ENCODE measurements around the gene PLA2G1B. TPM values are rescaled to one million over a fixed set of nuclear protein-coding genes. Genes with fewer than 3 reads are reported as not detected.

PLA2G1B gene
- total RNA-seq, 4 donors from 2014 or later = not detected

GRCh38 chr12:120353556-120354317, 26.2 kb upstream of the PLA2G1B start:
- TF ChIP-seq POLR2A (IDR thresholded peaks at IDR 0.05) (no peak), CTCF (IDR thresholded peaks at IDR 0.05) (no peak)
- WGBS, 2 donors = 91% methylated on average over 4 of the region's 4 CpGs
- DNase-seq (ENCODE audit: low spot score in 2 of 2) = no peak
- intact Hi-C loops (cut with DNase I; ENCODE audit: low total_unique reads) = no loop called here
- no peak overlapping the region for H3K4me3 ChIP-seq (ENCODE audit: low read depth, poor library complexity, severe bottlenecking)

- 90 to 93% methylated on average over 5 to 6 of the region's 6 CpGs for WGBS, 2 donors
- intact Hi-C loops (cut with DNase I; ENCODE audit: low total_unique reads) = no loop called here
Observed at GRCh38 chr12:120353136-120353535, 25.6 kb upstream of the PLA2G1B start.

GRCh38 chr12:120352117-120352516, 24.5 kb upstream of the PLA2G1B start:
- TF ChIP-seq CTCF (IDR thresholded peaks at IDR 0.05) (no peak), POLR2A (IDR thresholded peaks at IDR 0.05) (no peak)
- 70 to 80% methylated on average over 4 to 5 of the region's 5 CpGs for WGBS, 2 donors
- intact Hi-C loops (cut with DNase I; ENCODE audit: low total_unique reads) = no loop called here

More at GRCh38 chr12:120353136-120353535, 25.6 kb upstream of the PLA2G1B start:
- no peak for DNase-seq (ENCODE audit: low spot score in 2 of 2)
- no peak overlapping the region for H3K4me3 ChIP-seq (ENCODE audit: low read depth, poor library complexity, severe bottlenecking)
- TF ChIP-seq CTCF (IDR thresholded peaks at IDR 0.05) (no peak), POLR2A (IDR thresholded peaks at IDR 0.05) (no peak)

DNA sequence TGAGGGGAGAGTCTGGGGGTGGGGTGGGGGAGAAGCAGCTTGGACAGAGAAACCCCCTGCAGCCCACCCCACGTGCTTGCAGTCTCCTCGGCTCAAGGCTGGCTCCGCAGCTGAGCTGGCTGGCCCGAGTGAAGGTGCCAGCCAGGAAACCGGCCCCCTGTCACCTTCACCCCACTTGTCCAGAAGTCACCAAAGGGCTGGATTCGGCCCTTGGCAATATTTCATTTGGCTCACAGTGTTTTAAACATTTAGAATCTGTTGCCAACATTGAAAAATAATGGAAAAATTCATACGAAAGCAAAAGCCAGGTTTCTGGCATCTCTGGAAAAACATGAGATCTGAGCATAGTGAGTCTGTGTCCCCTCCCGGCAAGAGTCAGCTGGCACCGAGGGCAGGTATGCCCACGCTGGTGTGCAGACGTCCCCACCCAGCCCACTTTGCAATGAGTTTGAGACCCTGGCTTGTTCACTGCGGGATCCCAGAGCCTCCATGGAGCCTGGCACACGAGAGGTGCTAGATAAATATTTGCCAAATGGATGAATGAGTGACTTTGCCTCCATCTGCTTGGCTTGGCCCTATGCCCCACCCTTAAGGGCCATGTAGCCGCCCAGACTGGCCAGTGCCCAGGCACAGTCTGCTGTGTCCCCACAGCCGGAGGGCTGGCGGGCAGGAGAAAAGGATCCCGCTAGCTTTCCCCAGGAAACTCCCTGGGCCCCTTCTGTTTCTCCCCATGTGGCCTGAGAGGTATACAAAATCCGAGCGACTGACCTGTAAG, 23.2 kb upstream of the PLA2G1B start:
- DNase-seq (ENCODE audit: low spot score in 2 of 2) = no peak
- intact Hi-C loops (cut with DNase I; ENCODE audit: low total_unique reads) = no loop called here
- 76 to 78% methylated on average over 19 of the region's 19 CpGs for WGBS, 2 donors
- TF ChIP-seq POLR2A (IDR thresholded peaks at IDR 0.05) (no peak), CTCF (IDR thresholded peaks at IDR 0.05) (no peak)
- no peak overlapping the region for H3K4me3 ChIP-seq (ENCODE audit: low read depth, poor library complexity, severe bottlenecking)

More at GRCh38 chr12:120352117-120352516, 24.5 kb upstream of the PLA2G1B start:
- no peak overlapping the region for H3K4me3 ChIP-seq (ENCODE audit: low read depth, poor library complexity, severe bottlenecking)
- DNase-seq (ENCODE audit: low spot score in 2 of 2) = no peak

DNA sequence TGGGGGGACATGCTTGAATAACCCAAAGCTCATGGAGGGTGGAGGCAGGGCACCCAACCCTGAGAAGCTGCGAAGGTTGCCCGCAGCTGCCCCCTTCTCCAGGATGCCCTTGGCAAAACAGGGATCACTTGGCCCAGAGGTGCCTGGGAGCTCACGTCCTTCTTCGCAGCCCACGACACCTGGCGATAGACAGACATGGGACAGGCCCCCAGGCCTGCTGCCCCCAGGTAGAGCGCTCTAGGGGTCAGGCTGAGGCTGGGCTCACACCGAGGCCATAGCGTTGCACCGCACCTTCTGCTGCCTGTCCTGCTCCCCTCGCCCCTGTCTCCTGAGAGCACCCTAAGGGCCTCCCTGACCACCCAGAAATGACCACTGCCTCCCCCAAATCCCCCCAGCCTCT, 20.2 kb upstream of the PLA2G1B start:
- no peak for DNase-seq (ENCODE audit: low spot score in 2 of 2)
- TF ChIP-seq CTCF (IDR thresholded peaks at IDR 0.05) (no peak), POLR2A (IDR thresholded peaks at IDR 0.05) (no peak)
- no peak overlapping the region for H3K4me3 ChIP-seq (ENCODE audit: low read depth, poor library complexity, severe bottlenecking)
- 93 to 97% methylated on average over 11 of the region's 11 CpGs for WGBS, 2 donors
- intact Hi-C loops (cut with DNase I; ENCODE audit: low total_unique reads) = no loop called here

Data from lower leg skin (tissue), 4 donors.